22Rv1 (cell line): ENCODE data around the gene CLCA1.

Experiments used
- H3K27ac ChIP-seq: fragments of 450-650 bp; 2 replicates; pipeline ENCODE4 v1.5.1; 2017
- CTCF ChIP-seq: fragments of 450-650 bp; IDR thresholded peaks from 2 replicates; pipeline ENCODE4 v1.5.1; 2017; ENCODE audit warnings: mild to moderate bottlenecking
- ZFX ChIP-seq: fragments of 450-650 bp; IDR thresholded peaks from 2 replicates; pipeline ENCODE4 v1.6.1; 2017; ENCODE audit warnings: antibody characterized with exemption, borderline replicate concordance

The CLCA1 gene

DNA sequence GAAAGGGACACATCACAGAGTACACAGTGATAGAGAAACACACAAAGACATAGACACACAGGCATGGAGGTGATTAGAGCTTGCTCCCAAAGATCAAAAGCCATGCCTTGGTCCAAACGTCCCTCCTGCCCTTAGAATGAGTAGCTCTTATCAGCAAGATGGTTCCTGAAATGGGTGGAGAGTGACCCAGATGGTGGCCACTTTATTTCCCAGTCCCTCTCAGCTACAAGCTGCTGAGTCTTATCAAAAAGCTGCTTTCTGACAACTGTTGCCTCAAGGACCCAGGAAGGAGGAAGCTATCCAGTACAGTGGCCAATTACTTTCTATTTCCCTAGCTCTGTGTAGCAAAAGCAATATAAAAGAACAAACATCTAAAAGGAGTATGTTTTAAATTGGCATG lies 7.7 kb upstream of the CLCA1 start:
- H3K27ac ChIP-seq: no peak overlapping the region
- TF ChIP-seq CTCF: no peak
- no peak for TF ChIP-seq ZFX

DNA sequence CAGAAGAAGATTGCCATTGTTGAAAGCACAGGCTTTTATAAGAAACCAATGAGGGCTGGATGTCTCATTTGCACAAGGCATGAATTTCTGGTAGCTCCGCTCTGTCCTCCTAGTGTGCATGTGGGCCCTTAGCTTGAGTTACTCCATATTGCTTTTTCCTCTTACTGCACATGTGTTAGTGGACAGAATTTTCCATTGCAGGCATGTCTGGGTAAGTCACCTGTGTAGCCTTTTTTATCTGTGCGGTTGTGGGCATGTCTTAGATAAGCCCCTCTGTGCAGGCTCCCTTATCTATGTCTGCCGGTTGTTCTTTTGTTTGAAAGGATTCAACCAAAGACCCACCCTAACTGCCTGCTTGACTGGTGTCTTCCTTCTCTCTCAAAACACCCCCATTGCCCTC lies 7.2 kb upstream of the CLCA1 start:
- TF ChIP-seq ZFX (no peak), CTCF (no peak)
- no peak overlapping the region for H3K27ac ChIP-seq

DNA sequence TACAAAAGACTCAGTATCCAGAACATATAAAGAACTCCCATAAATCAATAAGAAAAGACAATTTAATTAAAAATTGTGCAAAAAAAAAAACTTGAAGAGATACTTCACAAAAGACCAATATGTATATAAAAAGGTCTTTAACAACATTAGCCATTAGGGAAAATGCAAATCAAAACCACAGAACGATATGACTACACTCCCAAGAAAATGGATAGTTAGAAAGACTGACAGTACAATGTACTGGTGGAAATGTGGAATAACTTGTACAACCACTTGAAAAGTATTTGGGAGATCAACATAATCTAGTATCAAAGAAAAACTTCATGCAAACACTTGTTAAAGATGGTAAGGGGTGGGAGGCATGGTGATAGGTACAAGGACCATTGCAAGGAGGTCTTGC lies 3.9 kb upstream of the CLCA1 start:
- TF ChIP-seq CTCF (no peak), ZFX (no peak)
- no peak overlapping the region for H3K27ac ChIP-seq

DNA sequence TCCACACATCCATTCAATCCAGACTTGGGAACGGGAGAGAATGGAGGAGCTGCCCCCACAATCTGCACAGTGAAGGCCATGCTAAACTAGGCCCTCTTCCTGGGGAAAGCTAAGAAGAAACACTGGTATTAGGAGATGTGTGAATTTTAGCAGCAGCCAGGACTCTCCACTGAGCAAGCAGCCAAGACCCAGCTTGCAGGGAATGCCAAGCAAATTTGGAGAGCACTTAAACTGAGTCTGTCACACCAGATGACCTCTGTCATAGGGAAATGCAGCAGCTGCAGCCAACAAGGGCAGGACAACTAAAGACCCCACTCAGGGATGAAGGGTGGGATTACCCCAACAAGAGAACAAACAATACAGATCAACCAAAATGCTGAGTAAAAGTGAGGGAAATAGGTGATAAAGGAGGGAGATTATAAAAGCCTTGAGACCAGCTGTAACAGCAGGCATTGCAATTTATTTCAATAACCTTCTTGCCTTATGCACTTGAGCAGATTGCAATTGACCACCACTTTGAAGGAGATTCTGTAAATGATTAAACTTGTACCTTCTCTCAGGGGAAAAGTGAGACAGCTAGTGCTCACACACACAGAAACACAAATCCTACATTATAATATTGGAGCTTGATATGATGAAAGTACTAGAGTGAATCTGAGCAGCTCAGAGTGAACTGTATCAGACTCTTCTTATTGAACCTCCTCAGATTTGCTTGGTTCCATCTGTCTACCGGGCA lies 2.5 kb upstream of the CLCA1 start:
- no peak for TF ChIP-seq ZFX
- TF ChIP-seq CTCF: no peak
- no peak overlapping the region for H3K27ac ChIP-seq

GRCh38 chr1:86466986-86467385 lies 1.7 kb upstream of the CLCA1 start:
- no peak overlapping the region for H3K27ac ChIP-seq
- no peak for TF ChIP-seq ZFX
- no peak for TF ChIP-seq CTCF

DNA sequence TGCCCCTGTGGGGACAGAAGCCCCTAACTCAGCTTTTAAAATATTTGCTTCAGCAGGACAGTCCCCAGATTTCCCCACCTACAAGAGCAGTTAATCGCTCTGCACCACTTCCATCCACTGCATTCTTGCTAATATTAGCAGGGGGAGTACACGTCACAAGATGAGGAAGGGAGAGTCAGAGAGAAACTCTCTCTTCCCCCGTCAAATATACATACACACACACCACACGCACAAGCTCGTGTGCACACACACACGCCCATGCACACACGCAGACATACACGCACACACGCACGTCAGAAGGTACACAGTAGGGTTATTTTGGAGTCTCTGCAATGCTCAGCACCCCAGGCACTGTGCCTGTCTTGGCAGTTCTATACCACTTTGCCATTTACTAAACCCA lies 2.1 kb downstream of the CLCA1 start:
- TF ChIP-seq CTCF (no peak), ZFX (no peak)

DNA sequence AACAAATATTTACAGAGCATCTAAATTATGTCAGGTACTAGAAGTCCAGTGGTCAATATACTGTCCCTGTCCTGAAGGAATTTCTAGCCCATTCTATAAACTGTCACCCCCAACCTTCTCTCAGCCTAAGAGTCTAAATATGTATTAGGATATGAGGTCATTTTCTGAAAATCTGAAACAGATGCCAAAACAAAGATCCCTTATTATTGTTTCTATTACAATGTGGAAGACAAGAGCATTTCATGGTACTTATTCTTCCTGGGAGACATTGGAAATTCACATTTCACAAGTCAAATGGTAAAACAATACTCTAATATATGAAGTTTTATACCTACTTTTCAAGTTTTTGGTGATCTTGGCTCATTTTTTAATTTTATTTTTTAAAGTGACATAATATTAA lies 2.6 kb downstream of the CLCA1 start:
- H3K27ac ChIP-seq: no peak overlapping the region
- TF ChIP-seq ZFX: no peak
- no peak for TF ChIP-seq CTCF

More for the DNA sequence above, 2.1 kb downstream of the CLCA1 start:
- no peak overlapping the region for H3K27ac ChIP-seq
